B cell (primary cell): ENCODE data around the gene EFNA3. TPM values are rescaled to one million over a fixed set of nuclear protein-coding genes. Genes with fewer than 3 reads are reported as not detected.

Experiments
- ATAC-seq: fragments of 200-7000 bp; cut with Tn5 transposase; one replicate; pipeline ENCODE4 v1.10.0; 2021; ENCODE audit warnings: low read depth, mild to moderate bottlenecking, moderate number of reproducible peaks, moderate library complexity
- CTCF ChIA-PET: fragments of 350-600 bp; sonication (Branson Sonifier 250); formaldehyde crosslinking; loops from one replicate; lab custom pipeline; 2021; ENCODE audit warnings: antibody characterized with exemption, inconsistent platforms; lab: Charles Lee
- POLR2A ChIA-PET: fragments of 350-600 bp; sonication (Branson Sonifier 250); formaldehyde crosslinking; loops from one replicate; lab custom pipeline; 2021; ENCODE audit warnings: antibody characterized with exemption; lab: Charles Lee
- DNase-seq: peaks from one replicate; pipeline ENCODE4 v3.0.0; 2013
- H2AFZ ChIP-seq: 2 replicates; pipeline ENCODE4 v1.6.1; 2012; ENCODE audit warnings: mild to moderate bottlenecking, low read depth, low read length; ENCODE audit not compliant: insufficient read depth, poor library complexity, severe bottlenecking
- H3K27ac ChIP-seq, 2 donors: 1 replicate in 1 of 2; 2 replicates in 1 of 2; pipeline ENCODE4 v1.5.1; 2012 to 2013; ENCODE audit warnings: low read length in 2 of 2, mild to moderate bottlenecking in 2 of 2, moderate library complexity in 1 of 2
- H3K27me3 ChIP-seq, 4 experiments: fragments of 200-600 bp in 1 of 4; sonication (generic) in 1 of 4; replicated peaks in 1 of 4; 1 replicate in 2 of 4; 2 replicates in 2 of 4; pipeline versions ENCODE4 v1.6.1 to v1.7.0; 2013 to 2016; ENCODE audit warnings: low read length in 3 of 4, mild to moderate bottlenecking in 2 of 4, mixed read lengths in 1 of 4, moderate library complexity in 1 of 4; ENCODE audit not compliant: insufficient read depth in 4 of 4, control insufficient read depth in 3 of 4; ENCODE audit errors: control extremely low read depth in 1 of 4
- H3K36me3 ChIP-seq, 2 experiments: replicated peaks in 1 of 2; 1 replicate in 1 of 2; 2 replicates in 1 of 2; pipeline versions ENCODE4 v1.6.1 to v1.7.1; 2013; ENCODE audit warnings: low read length in 1 of 2; ENCODE audit not compliant: insufficient read depth in 2 of 2, control insufficient read depth in 1 of 2; ENCODE audit errors: control extremely low read depth in 1 of 2, extremely low read depth in 1 of 2
- H3K4me1 ChIP-seq, 2 donors: fragments of 200-600 bp in 1 of 2; sonication (generic) in 1 of 2; 1 replicate in 1 of 2; 2 replicates in 1 of 2; pipeline versions ENCODE4 v1.5.1 to v1.6.1; 2013 to 2017; ENCODE audit warnings: low read length in 2 of 2; ENCODE audit not compliant: control insufficient read depth in 2 of 2, insufficient read depth in 2 of 2
- H3K4me2 ChIP-seq: replicated peaks from 2 replicates; pipeline ENCODE3; 2012; ENCODE audit warnings: mild to moderate bottlenecking, low read depth, low read length; ENCODE audit not compliant: poor library complexity, severe bottlenecking
- H3K4me3 ChIP-seq, 5 experiments: fragments of 200-600 bp in 1 of 5; sonication (generic) in 1 of 5; 1 replicate in 3 of 5; 2 replicates in 2 of 5; pipeline versions ENCODE4 v1.5.1 to v1.7.0; 2011 to 2016; ENCODE audit warnings: low read length in 4 of 5, mild to moderate bottlenecking in 4 of 5, low read depth in 2 of 5, control low read depth in 1 of 5, moderate library complexity in 1 of 5; ENCODE audit not compliant: insufficient read depth in 1 of 5; ENCODE audit errors: control extremely low read depth in 1 of 5, extremely low read depth in 1 of 5
- H3K79me2 ChIP-seq: fragments of 200-600 bp; sonication (generic); one replicate; pipeline ENCODE4 v1.6.0; 2016; ENCODE audit warnings: low read length; ENCODE audit not compliant: control insufficient read depth, insufficient read depth
- H3K9ac ChIP-seq: fragments of 200-600 bp; sonication (generic); 2 replicates; pipeline ENCODE4 v1.6.1; 2017; ENCODE audit warnings: mild to moderate bottlenecking, low read length, moderate library complexity
- H3K9me3 ChIP-seq, 3 donors: one replicate each; pipeline versions ENCODE4 v1.6.1 to v1.7.1; 2013; ENCODE audit warnings: low read length in 2 of 3; ENCODE audit not compliant: control insufficient read depth in 2 of 3, insufficient read depth in 1 of 3; ENCODE audit errors: control extremely low read depth in 1 of 3
- H4K20me1 ChIP-seq: 2 replicates; pipeline ENCODE4 v1.6.0; 2012; ENCODE audit warnings: mild to moderate bottlenecking, low read length; ENCODE audit not compliant: insufficient read depth, control insufficient read depth, poor library complexity, severe bottlenecking
- H3K27ac Mint-ChIP-seq: one replicate; pipeline ENCODE4 v1.8.0; 2021; ENCODE audit warnings: mixed read lengths
- H3K27me3 Mint-ChIP-seq: one replicate; pipeline ENCODE4 v1.8.0; 2021; ENCODE audit warnings: mixed read lengths
- H3K4me1 Mint-ChIP-seq: one replicate; pipeline ENCODE4 v1.8.0; 2021; ENCODE audit warnings: mixed read lengths
- H3K4me3 Mint-ChIP-seq: one replicate; pipeline ENCODE4 v1.8.0; 2021; ENCODE audit warnings: mixed read lengths
- H3K9me3 Mint-ChIP-seq: one replicate; pipeline ENCODE4 v1.8.0; 2022; ENCODE audit warnings: mixed read lengths; ENCODE audit not compliant: insufficient read depth
- EZH2 ChIP-seq: IDR thresholded peaks from 2 replicates; pipeline ENCODE4 v1.6.1; 2012; ENCODE audit warnings: borderline replicate concordance, low read depth, mild to moderate bottlenecking, moderate library complexity, low read length; ENCODE audit not compliant: insufficient read depth, poor library complexity, severe bottlenecking
- WGBS: methylation state at CpG from one replicate; pipeline ENCODE4 v1.1.5; 2013; ENCODE audit warnings: missing lambda C conversion rate; ENCODE audit not compliant: insufficient coverage; 5-methylcytosine and 5-hydroxymethylcytosine counted together
- intact Hi-C: fragments of 100-400 bp; cut with micrococcal nuclease; formaldehyde crosslinking; loops from one replicate; pipeline ENCODE4 v1.10.0; 2022
- polyA plus RNA-seq: library from polyadenylated mRNA; depleted of rRNA; stranded (reverse); fragments of >200 nt; gene quantifications from 2 replicates; pipeline ENCODE4 v1.2.3, GENCODE V29; 2012
- total RNA-seq, 2 donors: library from RNA; stranded (reverse); fragments of 120-200 nt in 1 of 2; gene quantifications; 1 replicate in 1 of 2; 2 replicates in 1 of 2; pipeline versions ENCODE4 v1.2.3 to v1.2.4, GENCODE V29; 2013 to 2022
- TF ChIP-seq, protein P1 (sequence below): fragments of 200-600 bp; IDR thresholded peaks from one replicate; pipeline ENCODE4 v1.8.0; 2022; ENCODE audit warnings: antibody characterized with exemption, mild to moderate bottlenecking

EFNA3 gene
- total and polyA plus RNA-seq, 2 donors (not counting 1 experiment from before 2014, with no cell fraction given) = 1.6 to 3.2 TPM

DNA sequence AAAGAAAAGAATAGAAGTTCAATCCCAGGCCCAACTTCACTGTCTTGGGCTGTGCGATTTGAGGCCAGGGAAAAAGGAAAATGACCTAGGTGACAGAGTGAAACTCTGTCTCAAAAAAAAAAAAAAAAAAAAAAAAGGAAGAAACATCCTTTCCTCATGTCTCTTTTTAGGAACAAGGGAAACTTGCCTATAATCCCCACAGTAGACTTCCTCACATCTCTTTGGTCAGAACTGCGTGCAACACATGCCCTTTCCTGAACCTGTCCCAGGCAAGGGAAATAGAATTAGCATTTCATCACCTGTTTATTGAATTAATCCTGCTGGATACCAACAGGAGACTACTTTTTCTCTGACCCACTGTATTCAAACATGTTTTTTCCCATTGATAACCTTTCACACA, 42.7 kb upstream of the EFNA3 start:
- H3K36me3 ChIP-seq = no peaks in the 10 kb centered on the region
- intact Hi-C loops = no loop called here
- ChIA-PET POLR2A (interaction anchor here (0.7 kb wide), 1 partner anchor 8 kb away, joined by 4 read pairs; no protein-coding TSS in a partner anchor), CTCF (interaction anchor here (1.6 kb wide), 1 partner anchor 25 kb away, joined by 6 read pairs; no protein-coding TSS in a partner anchor)
- H3K4me3 Mint-ChIP-seq = no peak overlapping the region
- H3K4me1 Mint-ChIP-seq = no peaks in the 10 kb centered on the region
- H3K4me1 ChIP-seq = no peaks in the 10 kb centered on the region
- H3K27ac ChIP-seq = no peak overlapping the region
- H3K27ac Mint-ChIP-seq = no peak overlapping the region
- H2AFZ ChIP-seq = no peak overlapping the region
- H3K27me3 Mint-ChIP-seq = peaks cover 20% of the 10 kb centered on the region
- TF ChIP-seq, protein P1, sequence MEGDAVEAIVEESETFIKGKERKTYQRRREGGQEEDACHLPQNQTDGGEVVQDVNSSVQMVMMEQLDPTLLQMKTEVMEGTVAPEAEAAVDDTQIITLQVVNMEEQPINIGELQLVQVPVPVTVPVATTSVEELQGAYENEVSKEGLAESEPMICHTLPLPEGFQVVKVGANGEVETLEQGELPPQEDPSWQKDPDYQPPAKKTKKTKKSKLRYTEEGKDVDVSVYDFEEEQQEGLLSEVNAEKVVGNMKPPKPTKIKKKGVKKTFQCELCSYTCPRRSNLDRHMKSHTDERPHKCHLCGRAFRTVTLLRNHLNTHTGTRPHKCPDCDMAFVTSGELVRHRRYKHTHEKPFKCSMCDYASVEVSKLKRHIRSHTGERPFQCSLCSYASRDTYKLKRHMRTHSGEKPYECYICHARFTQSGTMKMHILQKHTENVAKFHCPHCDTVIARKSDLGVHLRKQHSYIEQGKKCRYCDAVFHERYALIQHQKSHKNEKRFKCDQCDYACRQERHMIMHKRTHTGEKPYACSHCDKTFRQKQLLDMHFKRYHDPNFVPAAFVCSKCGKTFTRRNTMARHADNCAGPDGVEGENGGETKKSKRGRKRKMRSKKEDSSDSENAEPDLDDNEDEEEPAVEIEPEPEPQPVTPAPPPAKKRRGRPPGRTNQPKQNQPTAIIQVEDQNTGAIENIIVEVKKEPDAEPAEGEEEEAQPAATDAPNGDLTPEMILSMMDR = no peak
- no peak for TF ChIP-seq EZH2
- H3K27me3 ChIP-seq = peaks cover 0 to 17% (median 0%) of the 10 kb centered on the region in 4 experiments
- ATAC-seq = no peak
- 93% methylated on average over 1 of the region's 2 CpGs for WGBS
- H3K4me2 ChIP-seq = no peak overlapping the region
- no peaks in the 10 kb centered on the region for H4K20me1 ChIP-seq
- H3K9me3 Mint-ChIP-seq = no peaks in the 10 kb centered on the region
- no peak for DNase-seq
- no peaks in the 10 kb centered on the region for H3K9me3 ChIP-seq
- H3K79me2 ChIP-seq = no peaks in the 10 kb centered on the region
- H3K4me3 ChIP-seq = no peak overlapping the region
- H3K9ac ChIP-seq = no peak overlapping the region

DNA sequence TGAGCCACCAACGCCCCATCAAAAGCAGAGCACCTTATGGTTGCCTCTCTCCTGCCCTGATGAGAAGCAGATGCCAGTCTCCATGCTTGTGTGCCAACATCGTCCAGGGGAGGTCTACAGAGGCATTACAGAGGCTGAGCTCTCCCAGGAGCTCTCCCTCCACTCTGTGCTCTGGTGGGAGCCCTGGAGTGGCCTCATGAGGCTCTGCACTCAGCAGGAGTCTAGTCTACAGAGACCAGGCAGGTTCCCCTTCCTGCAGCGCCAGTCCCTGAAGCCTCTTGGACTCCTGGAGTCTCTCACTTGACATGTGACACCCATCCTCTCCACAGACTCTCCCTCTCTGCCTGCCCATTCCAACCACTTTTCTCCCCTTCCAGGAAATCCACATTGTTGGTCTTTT, 41.6 kb upstream of the EFNA3 start:
- POLR2A ChIA-PET = no interaction called here
- Mint-ChIP-seq H3K27me3 (peaks cover 21% of the 10 kb centered on the region), H3K27ac (no peak overlapping the region), H3K9me3 (no peaks in the 10 kb centered on the region), H3K4me3 (no peak overlapping the region), H3K4me1 (no peaks in the 10 kb centered on the region)
- H3K4me1 ChIP-seq = no peaks in the 10 kb centered on the region
- no peaks in the 10 kb centered on the region for H3K79me2 ChIP-seq
- no peak overlapping the region for H3K4me3 ChIP-seq
- H3K9ac ChIP-seq = no peak overlapping the region
- TF ChIP-seq, protein P1 = no peak
- no peak for TF ChIP-seq EZH2
- ATAC-seq (no peak), DNase-seq (no peak)
- H3K4me2 ChIP-seq = no peak overlapping the region
- no peak overlapping the region for H3K27ac ChIP-seq
- intact Hi-C loops = no loop called here
- H3K9me3 ChIP-seq = no peaks in the 10 kb centered on the region
- CTCF ChIA-PET = interaction anchor here (1.0 kb wide), 1 partner anchor 19 kb away, joined by 3 read pairs; no protein-coding TSS in a partner anchor
- no peaks in the 10 kb centered on the region for H3K36me3 ChIP-seq
- H3K27me3 ChIP-seq = peaks cover 0 to 17% (median 0%) of the 10 kb centered on the region in 4 experiments
- H2AFZ ChIP-seq = no peak overlapping the region
- H4K20me1 ChIP-seq = no peaks in the 10 kb centered on the region
- 93% methylated on average over 3 of the region's 3 CpGs for WGBS
